ENCODE results near the gene DNAH17.

DNAH17 gene

DNA sequence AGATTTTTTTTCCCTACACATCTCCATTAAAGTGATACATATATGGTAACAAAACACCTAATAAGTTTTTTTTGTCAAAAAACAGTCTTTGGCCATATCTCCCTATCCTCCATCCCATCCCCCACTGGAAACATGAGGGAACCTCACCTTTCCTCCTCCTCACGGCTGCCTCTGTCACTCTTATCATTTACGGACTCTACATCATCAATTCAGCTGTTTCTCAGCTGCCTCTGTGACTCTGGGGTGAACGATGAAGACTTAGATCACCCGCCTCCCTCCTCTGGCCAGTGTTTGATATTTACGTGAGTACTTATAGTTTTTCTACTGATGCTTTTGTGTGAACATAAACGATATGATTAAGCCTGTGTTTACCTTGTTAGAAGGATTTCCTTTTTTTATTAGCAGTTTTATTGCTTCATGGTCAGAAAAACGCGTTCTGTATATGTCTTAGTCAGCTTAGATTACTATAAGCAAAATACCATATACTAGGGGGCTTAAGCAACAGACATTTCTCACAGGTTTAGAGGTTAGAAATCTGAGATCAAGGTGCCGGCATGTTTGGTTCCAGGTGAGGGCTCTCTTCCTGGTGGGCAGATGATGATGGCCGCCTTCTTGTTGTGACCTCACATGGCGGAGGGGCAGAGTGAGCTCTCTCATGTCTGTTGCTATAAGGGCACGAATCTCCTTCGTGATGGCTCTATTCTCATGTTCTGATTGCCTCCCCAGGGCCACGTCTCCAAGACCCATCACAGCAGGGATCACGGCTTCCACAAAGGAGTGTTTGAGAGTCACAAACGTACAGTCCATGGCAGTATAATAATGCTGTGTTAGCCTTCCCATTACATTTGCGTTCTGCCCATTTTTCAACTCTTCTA is 32.1 kb downstream of the DNAH17 start:
- no peak for DNase-seq (ENCODE audit: low spot score)

DNA sequence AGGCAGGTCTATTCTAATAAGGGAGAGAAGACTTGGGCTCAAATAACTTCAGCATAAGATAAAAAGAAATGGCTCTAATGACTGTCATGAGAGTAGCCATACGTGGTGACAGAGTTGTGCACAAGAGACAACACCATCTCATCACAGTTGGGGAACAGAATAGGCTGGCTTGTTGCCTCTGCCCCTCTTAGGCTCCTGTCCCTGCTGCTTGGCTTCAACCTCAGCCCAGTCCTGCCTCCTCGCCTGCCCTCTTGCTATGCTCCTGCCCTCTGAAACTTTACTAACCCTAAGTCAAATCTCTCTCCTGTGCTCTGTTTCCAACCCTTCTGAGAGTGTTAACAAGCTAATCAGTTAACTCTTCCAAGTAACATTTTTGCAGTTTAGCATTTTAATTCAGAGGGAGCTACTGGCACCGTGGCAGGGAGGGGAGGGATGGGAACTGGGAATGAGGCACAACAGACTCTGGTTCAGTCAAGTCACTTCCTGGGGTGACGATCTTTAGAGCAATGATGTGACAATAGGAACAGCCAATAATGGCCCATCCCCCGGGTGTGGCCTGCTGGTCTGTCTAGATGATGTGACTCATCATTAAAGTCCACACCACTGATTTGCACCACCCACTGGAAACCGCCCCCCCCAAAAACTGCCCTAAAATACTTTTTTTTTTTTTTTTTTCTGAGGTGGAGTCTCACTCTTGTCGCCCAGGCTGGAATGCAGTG is 35.5 kb downstream of the DNAH17 start:
- no peak for DNase-seq (ENCODE audit: low spot score)

DNA sequence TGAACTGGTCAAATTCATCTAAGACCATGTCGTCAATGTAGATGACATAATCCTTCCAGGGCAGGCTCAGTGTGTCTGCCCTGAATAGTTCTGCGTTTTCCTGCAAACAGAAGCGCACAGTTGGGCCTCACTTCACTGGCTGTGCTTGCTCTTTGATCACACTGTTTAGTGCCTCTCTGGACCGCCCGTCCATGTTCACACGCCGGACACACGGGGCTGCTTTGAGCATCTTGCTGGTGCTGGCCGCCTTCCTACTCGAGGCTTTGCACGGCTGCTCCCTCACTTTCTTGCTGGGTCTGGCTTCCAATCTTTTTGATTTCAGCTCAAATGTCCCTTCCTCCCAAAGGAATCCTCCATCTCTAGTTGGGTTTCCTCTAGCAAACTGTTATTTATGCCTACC is 37.4 kb downstream of the DNAH17 start:
- no peak for DNase-seq (ENCODE audit: low spot score)

DNA sequence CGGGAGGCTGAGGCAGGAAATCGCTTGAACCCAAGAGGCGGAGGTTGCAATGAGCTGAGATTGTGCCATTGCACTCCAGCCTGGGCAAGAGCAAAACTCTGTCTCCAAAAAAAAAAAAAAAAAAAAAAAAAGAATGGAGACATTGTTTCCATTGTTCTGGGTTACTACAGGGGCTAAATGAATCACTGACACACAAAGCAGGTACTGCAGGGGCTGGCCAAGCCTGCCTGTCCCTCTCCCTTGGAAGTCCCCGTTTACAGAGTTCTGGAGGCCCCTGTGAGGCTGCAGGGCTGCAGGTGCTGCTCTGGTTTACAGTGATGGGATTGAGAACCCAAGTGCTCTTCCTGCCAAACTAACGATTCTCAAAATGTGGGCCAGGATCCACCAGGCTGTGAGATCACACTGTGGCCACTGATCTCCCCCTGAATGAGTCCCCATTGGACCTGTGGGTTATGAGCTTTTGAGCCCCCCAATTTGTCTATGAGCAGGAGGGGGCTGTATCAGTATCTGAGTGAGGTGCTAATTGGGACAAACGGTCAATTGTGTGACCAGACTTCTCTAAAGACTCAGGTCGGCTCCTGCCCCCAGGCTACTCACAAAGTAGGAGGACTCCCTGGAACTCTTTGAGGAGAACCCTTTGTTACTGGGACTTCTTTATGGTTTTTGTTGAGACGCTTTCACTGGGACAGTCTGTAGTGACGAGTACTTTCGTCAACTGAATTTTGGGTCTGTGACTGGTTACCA is 39.0 kb downstream of the DNAH17 start:
- no peak for DNase-seq (ENCODE audit: low spot score)

DNA sequence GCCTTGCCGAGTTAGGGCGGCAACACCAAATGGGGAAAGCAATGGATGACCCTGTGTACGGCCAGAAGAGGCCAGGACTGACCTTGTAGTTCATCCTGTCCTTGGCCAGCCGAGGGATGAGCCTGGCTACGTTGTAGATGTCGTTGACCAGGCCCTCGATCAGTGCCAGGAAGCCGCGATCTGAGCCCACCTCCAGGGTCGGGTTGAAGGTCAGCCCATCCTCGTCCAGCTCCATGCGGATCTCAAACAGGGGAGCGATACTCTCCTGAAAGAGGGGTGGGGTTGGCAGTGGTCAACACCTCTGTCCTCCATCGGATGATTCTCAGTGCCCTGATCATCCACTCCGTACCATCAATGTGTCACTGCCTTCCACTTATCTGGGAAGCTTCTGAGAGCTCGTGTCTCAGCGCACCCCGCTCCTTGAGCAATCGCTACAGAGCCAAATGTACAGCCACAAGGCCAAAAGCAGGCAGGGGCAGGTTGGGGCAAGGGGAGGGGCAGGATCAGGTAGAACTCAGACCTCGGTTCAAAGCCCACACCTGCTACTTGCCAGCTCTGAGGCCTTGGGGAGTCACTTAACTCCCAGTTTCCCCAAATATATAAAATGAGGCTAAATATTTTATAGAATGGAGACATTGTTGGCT is 39.9 kb downstream of the DNAH17 start:
- no peak for DNase-seq (ENCODE audit: low spot score)

DNA sequence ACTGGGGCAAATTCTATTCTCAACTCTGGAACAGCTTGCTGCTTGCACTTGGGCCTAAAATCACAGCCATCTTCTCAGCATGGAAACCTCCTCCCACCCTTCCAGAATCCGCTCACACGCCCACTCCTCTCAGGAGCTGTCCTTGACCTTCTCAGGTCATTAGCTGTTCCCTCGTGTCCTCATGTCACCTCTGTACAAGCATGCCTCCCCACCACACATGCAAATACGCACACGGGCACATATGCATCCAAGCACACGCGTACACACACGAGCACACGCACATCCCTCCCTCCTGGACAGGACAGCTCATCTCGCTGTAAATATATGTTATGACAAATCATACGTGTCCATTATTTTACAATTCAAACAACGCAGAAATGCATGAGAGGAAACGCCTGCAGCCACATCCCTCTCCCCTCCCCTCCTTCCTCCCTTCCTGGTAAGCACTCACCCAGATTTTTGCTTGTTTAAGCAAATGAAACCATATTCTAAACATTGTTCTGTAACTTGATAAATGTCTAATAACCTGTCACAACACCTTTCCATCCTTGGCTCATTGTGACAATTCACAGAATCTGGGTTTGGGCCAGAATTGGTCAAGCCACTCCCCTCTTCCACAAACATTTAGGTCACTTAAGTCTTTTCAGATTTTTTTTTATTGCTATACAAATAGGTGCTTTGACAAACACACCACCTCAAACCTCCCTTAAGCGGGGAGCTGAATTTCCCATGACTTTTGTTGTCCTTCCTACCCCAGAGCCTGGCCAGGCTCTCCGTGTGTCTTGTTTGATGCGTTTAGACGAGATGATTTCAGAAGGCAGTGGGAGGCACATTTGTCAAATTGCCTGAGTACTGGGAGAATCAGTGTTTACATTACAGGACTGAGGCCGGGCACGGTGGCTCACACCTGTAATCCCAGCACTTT is 41.7 kb downstream of the DNAH17 start:
- DNase-seq (ENCODE audit: low spot score) = no peak

DNA sequence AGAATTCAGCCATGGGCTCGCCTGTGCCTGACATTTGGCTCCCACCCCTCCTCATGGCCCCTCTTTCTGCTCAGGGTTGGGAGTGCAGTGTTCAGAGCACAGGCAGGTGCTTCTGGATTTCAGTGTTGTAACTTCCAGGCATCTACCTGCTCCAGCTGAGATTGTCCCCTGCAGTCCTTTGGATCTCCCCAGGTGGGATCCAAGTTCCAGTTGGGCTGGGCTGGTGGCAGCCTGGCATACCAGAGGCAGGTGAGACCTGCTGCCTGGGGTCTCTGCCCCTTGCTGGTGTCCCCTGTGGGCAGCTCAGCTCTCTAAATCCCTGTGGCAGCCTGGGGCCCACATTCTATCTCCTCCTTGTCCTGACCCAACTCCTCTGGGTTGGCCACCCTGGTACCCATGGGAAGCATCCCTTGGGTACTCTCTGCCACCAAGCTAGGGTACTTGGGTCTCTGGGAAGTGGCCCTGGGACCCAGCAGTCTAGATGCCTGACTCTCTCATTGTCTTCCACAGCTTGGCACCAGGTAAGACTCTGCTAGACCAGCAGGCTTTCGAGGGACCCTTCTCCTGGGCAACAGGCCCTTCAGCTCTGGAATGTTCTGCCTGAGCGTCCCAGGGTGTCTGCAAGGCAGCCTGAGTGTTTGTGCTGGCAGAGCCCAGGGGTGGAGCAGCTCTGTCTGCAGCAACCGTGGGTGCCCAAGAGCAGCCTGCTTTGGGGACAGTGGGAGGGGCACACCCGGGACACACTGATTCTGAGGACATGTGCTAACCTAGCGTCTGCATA is 42.5 kb downstream of the DNAH17 start:
- no peak for DNase-seq (ENCODE audit: low spot score)

DNA sequence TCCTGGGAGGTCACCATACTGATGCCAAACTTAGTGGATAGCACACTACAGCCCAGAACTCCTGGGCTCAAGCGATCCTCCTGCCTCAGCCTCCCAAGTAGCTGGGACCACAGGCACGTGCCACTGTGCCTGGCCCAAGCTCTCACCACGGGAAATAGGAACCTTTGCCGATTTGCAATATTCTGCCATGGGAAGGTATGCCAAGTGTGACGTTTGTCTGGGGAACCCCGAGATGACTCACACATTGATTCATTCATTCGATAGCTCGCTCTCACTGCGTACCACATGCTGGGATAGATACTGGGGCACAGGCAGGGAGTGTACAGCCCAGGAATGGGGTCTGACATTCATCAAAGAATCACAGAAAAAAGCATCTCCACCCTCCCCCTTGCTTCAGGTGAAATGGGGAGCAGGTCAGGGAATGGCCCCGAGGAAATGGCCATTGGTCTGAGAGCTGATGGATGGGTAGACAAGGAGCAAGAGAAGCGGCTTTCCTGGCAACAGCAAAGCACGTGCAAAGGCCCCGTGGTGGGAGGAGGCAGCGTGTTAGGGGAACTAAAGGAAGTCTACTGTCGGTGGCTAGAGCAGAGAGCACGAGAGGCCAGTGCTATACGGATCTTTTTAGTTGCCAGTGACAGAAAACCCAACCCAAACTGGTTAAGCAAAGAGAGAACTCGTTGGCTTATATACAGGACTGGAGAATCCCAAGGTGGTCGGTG is 44.1 kb downstream of the DNAH17 start:
- no peak for DNase-seq (ENCODE audit: low spot score)

DNA sequence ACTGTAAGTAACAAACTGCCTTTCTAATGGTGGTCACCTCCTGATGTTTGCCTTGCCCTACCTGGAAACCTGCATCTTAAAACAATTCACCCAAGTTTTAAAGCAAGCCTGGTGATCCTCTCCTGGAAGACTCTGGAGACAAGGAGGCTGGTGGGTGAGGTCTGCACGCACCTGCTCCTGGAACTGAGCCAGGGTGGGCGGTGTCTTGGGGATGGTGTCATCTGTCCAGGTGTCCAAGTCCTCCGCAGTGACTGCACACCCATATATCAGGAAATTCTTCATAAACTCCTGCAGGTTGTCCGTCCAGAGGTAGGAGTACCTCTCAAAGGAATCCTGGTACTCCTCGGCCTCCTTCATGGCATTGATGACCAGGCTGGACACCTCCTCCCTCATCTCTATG is 44.9 kb downstream of the DNAH17 start:
- DNase-seq (ENCODE audit: low spot score) = no peak

DNA sequence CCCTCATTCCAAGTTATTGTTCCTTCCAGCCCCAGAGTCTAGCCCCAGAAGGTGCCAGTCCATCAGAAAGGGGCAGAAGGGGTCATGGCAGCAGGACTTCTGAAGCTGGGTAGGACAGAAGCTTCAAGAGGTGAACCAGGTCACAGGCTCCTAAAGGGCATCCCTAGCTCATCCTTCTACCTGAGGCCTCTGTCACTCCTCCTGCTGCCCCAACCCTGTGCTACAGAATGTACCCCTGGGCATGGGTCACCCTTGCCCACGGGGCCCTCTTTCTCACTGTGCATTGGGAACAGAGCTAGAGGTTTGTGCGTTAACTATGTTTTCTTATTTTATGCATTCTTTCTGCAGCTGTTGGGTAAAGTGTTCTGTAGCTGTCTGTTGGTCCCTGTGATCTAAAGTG is 46.5 kb downstream of the DNAH17 start:
- DNase-seq (ENCODE audit: low spot score) = no peak

DNA sequence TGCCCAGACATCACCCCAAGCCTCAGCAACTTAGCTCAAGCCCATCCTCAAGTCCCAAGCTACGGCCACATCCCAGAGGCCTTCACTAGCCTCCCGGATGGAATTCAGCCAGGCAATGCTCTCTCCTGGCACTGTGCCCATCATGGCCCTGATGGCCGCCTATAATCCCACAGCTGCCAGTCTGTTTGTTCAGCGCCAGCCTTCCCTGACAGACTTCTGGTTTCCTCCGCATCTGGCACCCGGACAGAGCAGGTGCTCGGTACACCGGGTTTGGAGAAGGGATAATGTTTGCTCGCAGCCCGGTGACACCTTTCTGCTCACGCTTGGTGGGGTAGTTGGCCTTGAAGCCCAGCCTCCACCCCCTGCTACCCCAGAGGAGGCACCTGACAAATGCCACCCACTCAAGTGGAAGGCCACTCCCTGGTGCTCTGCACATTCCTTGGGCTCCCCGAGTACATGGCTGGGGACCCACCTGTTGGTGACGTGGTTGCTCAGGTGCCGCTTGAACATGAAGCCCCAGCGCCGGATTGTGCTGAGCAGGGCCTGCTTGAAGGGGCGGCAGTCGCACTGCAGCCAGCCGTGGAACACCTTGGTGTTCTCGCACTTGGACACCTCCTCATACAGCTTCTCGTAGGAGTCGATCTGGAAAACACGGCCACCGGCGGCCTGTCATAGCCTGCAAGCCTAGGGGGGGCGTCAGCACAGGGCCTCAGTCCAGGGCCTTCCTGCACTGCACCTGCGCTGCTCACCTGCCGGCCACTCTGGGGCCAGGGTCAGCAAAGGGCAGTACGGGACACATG is 47.1 kb downstream of the DNAH17 start:
- no peak for DNase-seq (ENCODE audit: low spot score)

DNA sequence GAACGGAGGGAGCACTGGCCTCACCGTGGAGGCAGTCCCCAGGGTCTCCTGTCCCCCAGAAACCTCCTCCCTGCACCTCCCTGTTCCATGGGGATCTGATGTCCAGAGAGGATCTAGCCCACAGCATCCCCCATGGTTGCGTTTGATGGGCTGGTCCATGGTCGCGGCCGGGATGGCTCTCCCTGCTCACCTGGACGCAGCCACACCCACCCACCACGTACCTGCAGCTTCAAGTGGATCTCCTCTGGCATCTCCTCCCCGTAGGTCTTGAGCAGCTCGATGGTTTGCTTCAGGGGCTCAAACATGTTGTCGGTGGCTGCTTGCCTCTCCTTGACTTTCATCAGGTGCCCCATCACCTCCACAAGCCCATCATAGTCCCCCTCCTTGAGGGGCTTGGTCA is 47.9 kb downstream of the DNAH17 start:
- DNase-seq (ENCODE audit: low spot score) = no peak

DNA sequence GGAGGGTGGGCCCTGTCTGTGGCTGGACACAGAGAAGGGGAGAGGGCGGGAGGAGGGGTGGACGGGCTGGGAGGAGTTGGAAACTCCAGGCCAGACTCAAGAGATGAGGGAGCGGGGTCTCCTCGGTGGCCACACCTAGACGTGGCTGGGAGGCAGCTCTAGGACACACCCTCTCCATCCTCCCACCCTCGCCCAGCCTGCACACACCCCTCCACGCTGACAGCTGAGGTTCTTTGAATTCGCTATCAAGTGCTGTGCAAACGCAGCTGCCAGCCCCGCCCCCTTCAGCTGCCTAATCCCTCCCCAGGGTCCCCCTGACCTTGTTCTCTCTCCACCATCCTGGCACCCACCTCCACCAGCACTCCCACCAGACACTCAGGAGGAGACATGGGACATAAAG is 48.7 kb downstream of the DNAH17 start:
- DNase-seq (ENCODE audit: low spot score) = no peak

DNA sequence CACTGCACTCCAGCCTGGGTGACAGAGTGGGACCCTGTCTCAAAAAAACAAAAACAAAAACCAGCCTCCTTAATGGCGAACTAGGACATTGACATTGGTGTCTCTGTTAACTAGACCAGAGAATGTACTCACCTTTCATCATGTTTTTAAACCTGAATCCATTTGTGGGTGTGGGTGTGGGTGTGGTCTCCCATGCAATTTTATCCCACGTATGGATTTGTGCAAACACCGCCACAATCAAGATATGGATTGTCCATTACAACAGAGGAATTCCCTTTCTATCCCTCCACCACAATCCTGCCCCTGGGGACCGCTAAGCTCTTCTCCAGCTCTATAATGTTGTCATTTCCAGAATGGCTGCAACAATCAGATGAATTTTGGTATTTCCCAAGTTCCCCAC is 49.9 kb downstream of the DNAH17 start:
- no peak for DNase-seq (ENCODE audit: low spot score)

DNA sequence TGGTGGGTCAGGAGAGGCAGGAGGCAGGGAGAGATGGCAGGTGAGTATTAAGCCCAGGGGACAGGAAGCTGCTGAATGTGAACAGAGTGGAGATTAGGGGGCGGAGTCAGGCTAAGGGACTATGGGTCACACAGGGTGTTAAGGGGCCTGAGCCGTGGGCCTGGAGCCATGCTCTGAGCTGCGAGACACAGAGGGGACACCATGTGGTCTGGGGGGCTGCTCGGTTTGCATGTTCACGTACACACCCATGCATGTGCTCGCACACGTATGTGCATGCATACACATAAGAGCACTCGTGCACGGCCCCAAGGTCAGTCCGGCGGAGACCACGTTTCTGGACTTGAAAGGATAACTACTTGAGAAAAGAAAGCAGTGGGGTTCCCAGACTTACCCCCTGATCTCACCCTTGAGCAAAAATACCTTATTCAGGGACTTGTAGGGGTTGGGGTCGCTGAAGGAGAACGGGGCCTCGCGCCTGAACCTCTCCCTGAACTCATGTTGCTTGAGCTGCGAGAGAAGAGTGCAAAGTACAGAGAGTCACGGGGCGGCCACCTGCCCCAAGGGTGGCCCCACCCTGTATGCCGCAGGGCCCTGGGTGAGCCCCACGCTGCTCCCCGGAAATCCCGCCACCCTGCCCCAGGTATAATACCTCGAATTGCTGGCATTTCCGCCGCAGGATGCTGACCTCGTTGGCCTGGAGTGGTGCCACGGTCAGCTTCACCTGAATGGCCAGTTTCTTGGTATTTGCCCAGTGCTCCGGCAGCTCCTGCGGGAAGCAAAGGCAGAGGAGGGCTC is 50.8 kb downstream of the DNAH17 start:
- DNase-seq (ENCODE audit: low spot score) = no peak

DNA sequence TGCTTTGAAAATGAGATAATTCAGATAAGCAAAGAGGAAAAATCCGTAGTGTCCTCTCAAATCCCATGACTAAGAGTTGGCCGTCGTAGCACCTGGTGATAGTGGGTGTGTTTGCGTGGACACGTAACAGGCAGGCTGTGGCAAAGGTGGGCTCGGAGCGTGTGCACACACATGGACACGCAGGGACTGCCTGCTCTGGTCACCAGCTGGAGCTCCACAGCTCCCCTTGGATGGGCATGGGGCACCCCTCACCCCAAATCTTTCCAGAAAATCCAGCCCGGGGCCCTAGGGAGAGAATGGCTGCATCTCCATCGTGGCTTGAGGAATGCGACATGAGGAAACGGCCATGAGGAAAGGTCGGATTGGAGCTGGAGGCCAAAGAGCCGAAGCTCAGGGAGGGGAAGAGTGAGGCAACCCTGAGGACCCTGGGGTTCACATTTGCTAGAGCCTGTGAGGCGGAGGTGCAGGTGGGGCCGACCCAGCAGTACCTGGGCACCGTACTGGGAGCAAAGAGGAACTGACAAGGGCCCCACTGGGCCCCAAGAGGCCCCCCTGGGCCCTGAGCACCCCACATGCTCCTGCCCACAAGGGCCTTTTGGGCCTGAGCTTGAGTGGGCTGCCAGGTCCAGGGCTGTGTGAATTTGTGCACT is 51.6 kb downstream of the DNAH17 start:
- no peak for DNase-seq (ENCODE audit: low spot score)

DNA sequence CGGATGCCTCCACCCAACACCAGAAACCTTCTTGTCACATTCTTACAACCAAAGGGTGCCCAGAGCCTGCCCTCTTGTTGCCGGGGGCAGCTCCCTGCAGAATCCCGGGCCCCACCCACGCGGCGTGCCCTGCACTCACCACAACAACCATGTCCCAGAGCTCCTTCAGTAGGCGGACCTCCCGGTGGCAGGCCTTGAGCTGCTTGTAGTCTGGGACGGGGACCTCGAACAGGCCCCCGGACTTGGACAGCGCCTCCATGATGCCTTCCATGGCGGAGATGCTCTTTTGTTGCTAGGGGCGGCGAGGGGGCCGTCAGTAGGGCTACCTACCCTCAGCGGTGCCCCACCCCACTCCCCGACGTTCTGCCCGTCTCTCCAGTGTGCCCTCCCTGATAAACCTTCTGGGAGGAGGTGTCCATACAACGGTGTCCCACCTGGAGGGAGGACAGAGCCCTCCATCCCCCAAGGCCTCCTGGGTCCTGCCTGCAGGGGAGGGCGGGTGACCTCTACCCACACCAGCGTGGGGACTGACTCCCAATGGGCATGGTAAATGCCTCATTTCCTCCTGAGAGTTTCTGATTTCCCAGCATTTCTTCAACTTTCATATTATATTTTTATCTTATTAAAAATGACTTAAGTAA is 52.2 kb downstream of the DNAH17 start:
- no peak for DNase-seq (ENCODE audit: low spot score)
